HG02870 (cell line): ENCODE results near the gene NOL11.
"Not testable (repeated sequence)": the region's sequence is repeated elsewhere in the genome, so short reads cannot be mapped to it uniquely, and the experiment has no call there.

ENCODE experiments used
- ATAC-seq: cut with Tn5 transposase; IDR thresholded peaks from one replicate; pipeline ENCODE4 v1.9.1; 2021; ENCODE audit warnings: mild to moderate bottlenecking, moderate library complexity; ENCODE audit not compliant: unreplicated experiment

The NOL11 gene

DNA sequence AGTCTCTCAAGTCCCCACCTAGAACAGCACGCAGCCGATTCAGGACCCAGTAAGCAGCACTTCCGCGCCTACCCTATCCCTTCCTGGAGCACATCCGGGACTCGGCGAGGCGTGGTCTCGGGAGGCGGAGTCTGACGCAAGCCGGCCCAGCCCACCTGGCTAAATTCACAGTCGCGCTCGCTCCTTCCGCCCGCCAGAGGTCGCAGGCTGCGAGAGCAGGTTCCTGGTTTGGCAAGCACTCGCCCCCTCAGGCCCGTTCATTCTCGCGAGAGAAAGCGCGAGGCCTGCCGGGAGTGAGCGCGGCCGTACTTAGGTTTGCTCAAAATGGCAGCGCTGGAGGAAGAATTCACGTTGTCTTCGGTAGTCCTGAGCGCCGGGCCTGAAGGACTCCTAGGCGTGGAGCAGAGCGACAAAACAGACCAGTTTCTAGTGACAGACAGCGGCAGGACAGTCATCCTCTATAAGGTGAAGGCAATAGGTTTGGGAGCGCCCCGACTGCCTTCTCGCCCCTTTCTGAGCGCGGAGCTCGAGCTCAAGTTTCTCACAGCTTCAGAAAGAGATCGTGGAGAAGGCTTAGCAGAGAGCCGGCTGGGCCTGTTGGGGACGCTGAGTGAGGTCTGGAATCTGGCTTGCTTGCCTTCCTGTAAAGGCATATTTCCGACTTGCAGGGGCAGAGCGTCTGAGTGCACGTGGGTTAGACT lies at the start of gene NOL11:
NOL11 (plus strand) TSS at position 313 of the 701 bp plus-strand sequence; CDS start at position 325, 12 bp downstream.
- peak; percentile 96 for ATAC-seq

DNA sequence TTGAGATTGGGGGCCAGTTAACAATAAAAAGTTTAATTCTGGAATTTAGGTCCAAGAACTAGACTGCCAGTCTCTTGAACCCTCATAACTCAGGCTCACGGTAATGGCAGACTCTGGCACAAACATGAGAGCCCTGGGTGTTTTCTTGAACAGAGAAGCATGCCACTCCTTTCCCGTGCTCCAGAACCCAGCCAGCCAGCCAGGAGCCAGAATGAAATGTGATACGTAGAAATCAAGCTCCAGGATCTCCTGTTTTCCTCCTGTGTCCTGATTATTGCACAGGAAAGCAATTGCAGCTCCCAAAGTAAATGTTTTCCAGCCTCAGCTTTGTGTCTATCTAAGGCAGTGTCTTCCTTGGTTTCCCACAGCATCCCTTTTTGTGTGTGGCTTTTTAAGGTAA lies 46.2 kb upstream of the NOL11 start:
- ATAC-seq: no peak

DNA sequence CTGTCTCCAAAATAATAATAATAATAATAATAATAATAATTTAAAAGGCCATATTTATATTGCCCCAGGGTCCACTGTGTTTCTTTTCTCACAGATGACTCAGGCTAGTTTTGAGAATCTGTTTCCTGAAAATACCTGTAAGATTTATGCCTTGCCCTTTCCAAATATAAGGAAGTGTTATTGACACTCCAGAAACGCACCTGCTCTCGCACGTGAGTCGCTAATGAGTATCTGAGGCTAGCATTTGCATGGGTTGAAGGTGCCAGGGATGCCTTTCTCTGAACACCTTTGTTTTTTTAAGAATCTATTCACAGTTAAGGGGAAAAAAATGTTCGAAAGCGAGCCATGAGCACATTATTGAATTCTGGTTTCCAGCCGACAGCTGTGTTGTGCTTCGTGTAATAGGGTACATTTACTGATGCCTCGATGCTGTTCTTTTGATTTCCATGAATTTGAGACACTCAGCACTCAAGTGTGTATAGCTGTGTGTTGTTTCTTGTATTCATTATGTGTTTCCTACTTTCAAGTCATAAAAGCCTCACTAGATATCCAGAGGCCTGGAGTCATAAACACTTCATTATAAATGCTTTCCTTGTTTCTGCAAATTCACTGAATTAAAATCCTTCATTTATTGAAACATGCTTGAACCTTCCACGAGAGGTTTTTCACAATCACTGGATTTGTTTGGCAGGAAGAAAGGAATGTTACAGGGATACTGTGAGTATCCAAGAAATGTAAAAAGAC lies 45.0 kb upstream of the NOL11 start:
- no peak for ATAC-seq

DNA sequence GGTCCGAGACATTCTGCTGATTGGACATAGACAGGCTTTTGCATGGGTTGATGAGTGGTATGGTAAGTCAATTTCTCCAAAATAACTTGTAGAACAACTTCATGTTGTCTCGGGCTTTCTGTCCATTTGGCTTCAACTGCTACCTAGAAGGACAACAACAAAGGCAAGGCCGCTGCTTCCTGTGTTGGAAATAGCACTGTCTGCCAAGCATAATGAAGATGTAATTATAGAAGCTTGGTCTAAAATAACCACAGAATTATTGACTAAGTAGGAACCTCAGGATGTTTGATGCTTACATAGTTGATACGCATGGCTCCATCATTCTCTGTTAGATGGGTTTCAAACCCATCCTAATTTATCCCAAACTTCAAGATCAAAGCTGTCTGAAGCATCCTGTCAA lies 42.3 kb upstream of the NOL11 start:
- no peak for ATAC-seq

DNA sequence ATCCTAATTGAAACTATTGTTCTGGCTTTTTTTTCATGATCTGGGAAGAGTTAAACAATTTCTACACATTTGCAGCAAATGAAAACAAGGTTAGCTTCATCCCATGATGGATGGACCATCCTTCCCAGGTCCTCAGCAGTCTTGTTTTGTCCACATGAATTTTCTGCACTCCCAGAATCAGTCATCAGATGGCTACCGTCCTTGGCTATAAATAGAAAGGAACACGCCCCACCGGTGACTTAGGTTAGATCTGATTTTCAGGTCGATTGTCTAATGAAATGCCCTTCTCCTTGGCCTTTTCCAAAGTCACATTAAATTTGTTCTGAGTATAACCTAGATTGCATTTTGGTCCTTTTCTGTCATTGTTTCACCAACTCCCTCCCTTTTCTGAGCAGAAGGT lies 41.4 kb upstream of the NOL11 start:
- ATAC-seq: no peak

DNA sequence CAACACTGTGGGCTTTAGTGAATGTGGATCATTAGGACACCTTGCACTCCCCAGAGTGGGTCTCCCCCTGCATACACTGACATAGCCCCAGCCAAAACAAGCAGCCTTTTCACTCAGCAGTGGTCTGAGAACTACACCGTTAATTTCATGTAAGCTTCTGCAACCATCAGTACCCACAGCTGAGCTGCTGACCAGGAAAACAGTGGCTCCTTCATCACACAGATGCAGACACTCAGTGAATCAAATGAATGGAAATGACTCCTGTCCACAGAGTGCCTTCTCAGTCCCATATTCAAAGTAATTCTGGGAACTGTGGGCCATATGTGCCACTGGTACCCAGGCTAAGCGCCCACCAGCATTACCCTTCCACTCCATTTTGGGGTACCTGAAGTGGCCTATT lies 39.3 kb upstream of the NOL11 start:
- ATAC-seq: no peak

DNA sequence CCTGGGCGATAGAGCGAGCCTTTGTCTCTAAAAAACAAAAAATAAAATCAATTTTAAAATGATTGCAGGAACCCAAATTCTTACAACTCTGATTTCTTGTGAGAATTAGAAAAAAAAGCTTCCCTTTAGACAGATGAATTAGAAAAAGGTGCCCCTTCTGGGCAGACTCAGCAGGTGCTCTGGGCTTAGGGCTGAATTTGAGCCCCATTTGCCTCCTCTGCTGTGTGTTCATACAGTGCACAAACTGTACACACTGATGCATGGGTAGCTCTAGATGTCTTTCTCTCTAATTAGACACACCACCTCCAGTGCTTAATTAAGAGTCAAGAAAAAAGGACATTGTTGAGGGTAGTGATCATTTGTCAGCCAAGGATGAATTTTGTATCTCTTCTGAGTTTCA lies 38.5 kb upstream of the NOL11 start:
- peak; percentile 43 for ATAC-seq

DNA sequence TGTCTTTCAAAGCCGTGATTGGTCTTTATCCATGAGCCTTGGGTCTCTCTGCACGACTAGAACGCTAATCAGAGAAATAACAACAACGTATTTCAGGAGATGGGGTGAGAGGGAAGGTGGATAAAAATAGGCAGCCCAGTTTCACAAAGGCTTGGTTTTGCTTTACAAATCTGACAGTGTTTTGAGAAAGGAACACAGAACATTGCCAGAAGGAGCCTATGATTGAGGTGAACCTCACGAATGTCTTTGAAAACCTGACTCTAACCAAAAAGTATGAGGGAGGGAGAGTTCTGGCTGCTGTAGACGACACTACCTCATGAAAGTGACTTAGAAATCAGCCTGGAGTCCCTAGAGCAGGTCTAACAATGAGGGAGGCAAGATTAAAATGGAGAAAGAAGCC lies 38.0 kb upstream of the NOL11 start:
- peak; percentile 61 for ATAC-seq

DNA sequence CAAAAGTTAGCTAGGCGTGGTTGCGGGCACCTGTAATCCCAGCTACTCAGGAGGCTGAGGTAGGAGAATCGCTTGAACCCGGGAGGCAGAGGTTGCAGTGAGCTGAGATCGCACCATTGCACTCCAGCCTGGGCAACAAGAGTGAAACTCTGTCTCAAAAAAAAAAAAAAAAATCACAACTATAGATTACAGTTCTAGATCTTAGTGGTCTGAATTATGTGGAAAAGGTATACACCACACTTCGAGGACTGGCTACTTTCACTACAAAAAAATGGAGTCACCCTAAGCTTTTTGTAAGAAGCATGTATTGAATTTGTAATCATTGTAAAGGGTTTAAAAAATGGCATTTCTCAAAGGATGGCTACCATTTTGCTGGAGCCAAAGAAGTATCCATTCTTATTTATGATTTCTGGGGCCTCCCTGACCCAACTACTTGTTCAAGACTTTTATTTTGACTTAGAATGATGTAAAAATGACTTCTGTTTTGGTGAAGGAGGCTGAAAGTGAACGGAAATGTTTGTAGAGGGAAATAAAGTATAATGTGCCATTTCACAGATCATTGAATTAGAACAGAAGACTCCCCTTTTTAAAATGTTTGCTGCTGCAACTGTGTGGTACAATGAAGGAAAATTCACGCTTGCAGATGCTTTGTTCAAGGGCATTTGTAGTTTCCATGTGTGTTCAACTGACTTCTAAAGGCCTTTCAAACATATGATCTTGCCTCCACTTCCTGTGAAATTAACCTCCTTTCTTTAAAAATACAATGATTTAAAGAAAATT lies 37.1 kb upstream of the NOL11 start:
- no peak for ATAC-seq

DNA sequence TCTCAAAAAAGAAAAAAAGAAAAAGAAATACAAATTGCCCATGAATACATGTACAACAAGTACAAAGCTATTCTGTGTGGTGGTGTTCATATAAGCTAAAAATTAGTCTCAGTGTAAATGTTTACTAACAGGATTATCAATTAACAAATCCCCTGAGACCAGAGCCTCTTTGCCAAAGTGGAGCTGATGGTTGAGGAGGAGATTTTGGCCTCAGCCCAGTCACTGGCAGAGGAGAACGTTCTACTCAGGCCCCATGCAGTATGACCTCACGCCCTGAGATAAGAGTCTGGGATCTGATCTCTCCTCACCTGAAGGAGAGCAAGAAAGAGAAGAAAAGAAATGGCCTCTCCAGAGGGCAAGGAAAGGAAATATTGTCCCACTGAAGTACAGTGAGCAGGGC lies 35.5 kb upstream of the NOL11 start:
- ATAC-seq: no peak

DNA sequence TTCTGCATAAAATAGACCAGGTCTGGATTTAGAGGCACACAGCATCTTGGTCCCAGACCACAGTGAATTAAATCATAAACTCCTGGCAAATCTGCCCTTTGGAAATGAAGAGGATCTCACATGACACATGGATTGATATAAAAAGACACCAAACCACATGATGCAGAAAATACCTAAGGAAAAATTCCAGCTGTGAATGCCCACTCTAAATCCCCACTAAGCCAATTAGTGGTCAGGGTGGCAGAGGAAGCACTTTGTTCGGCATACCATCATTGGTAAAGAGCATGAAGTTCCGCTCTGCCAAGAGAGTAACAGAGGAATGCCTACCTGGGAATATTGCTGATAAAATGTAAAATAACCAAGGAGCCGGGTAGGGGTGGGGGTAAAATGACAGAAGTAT lies 32.4 kb upstream of the NOL11 start:
- no peak for ATAC-seq

DNA sequence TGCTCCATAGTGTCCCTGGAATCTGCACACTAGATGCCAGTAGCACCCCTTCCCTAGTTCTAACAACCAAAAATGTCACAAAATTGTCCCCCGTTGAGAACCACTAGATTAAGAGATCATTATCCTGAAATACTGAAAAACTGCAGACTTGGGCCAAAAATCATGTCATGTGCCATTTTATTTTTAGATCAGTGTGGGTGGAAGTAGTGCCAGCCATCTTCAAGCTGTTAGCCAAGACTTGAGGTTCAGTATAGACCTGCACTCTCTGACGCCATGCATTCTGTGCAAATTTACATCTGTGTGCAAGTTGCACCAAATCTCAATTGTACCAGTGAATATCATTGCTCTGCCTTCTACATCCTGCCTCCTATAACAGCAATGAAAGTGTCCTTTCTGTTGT lies 31.5 kb upstream of the NOL11 start:
- ATAC-seq: no peak

DNA sequence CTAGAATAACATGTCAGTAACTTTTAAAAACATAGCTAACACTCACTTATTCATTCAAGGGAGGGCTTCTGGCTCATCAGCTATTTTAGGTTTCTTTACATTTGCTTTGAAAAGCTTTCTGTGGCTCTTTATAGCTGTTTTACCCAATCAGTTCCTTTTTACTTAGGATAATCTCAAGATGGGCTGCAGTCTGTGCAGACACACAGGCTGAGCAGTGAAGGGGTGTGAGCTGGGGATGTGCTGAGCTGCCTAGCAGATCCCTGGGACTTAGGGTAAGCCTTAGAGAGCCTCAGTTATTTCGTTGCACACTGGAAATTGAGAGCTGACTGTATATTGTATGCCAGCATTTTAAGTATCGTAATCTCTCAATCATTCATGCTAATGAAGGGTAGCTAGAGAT lies 30.2 kb upstream of the NOL11 start:
- ATAC-seq: no peak

DNA sequence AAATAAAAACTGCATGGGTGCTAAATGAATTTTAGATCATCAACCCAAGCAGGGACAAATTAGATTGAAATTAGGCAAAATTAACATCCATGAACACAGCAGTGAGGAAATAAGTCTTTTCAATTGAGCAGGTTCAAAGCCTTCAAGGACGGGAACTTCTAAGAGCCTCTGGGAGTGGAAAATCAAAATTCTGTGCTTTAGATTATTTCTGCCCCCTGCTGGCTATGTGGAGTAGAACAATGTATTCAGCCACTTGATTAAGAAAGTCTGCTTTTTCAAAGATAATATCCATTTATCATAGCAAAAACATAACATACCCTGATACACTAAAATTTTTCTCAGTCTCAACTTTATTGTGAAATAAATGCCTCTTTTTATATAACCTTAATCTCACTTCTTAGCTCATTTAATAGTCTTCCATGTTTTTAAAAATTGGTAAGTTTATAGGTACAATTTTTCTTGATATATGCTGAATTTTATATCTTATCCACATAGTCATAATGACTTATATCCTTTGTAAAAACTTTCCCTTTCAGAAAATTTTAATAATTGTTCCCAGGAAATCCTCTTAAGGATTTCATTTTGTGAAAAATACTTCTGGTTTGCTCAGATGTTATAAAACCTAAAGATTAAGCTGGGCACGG lies 28.1 kb upstream of the NOL11 start:
- ATAC-seq: no peak

DNA sequence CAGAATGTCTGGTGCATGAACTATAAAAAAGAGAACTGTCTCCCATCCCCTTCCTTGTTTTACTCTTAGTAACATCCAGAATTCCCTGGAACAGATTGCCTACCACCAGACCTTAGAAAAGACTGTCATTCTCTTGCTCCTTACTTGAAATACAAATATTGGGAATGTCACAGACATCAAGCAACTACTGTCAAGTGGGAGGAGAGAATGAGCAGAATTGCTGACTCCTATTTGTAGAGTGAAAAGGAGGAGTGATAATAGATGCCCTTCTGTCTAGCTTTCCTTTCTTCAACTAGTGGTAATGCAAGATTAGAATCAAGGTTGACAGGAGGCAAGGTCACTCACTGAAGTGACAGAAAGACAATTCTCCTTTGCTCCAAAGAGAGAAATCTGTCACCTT lies 23.9 kb upstream of the NOL11 start:
- no peak for ATAC-seq

DNA sequence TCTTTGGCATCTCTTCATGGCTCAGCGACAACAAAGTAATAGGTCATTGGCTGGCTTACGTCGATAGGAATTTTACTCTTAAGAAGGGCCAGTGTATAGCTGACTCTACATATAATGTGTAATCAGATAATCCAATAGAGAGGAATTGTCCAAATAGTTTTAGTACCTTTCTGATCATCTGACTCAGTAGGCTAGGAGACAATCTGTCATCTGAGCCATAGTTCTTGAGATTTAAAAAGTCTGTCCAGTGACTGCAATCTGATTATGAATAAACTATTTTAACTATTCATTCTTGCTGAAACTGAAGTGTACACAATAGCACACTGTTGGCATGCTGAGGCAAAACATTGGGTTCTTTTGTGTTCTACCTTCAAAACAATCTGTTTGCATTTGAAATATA lies 21.4 kb upstream of the NOL11 start:
- ATAC-seq: no peak

DNA sequence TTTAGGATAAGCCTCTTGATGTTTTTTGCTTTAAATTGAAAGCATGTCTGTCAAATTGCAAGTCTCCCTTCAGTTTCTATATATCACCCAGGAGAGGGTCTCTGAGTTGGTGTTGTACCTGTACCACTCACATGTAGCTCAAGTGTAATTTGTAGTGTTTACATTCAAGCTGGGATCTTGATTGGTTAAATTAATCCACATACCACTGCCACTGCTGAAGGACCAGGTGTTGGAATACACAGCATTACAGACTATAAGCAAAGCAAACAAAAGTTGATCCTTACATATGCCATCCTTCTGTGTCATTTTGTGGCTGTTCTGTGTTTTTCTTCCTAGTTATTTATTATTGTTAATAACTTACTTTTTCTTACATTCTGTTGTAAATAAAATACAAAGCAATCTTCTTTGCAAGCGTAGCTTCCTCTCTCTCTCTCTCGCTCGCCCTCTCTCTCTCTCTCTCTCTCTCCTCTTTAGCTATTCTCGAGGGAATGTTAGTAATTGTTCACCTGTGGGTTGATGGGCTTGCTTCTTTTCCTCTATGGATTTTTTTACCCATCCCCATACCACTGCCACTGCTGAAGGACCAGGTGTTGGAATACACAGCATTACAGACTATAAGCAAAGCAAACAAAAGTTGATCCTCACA lies 20.8 kb upstream of the NOL11 start:
- no peak for ATAC-seq

DNA sequence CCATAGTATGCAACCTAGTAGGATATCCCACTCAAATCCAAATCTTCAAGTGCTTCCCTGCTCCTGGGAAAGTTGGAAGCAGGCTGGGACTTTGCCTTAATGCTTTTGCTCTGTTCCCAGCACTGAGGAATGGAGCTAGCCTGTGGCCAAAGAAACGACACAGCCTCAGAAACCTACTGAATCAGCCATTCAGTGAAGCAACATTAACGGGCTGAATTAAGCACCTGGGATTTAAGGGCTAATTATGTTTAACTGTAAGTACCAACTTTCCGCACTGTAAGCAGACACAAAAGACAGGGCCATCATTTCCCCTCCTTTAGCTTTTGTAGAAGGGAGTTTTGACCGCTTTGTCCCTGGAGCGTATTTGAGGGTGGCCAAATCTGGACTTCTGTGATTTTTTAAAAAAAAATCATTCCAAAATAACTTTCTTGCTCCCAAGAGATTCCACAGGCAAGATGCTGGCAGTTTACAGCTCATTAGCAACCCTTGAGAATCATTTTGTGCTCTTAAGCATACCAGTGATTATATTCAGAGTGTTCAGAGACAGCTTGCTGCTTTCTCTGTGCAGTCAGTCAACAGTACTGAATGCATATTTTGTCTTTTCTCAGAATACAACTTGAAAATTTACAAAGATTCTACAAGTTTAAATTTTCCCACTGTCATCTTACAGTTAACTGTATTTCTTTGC lies 17.6 kb upstream of the NOL11 start:
- ATAC-seq: no peak

DNA sequence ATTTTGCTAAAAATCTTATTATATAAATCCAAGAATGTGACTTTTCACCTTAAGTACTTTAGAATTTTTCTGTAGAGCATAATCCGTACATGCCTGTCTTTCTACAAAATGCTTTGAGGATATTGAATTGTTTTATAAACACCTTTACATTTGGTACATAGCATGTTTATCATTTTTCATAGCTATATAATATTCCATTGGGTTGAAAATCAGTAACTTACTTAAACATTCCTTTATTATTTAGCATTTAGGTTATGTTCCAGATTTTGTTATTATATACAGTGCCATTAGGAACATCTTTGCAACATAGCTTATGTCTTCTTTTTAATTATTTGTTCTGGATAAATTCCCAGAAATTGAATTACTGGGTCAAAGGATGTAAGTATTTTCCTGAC lies 17.0 kb upstream of the NOL11 start:
- ATAC-seq: no peak

DNA sequence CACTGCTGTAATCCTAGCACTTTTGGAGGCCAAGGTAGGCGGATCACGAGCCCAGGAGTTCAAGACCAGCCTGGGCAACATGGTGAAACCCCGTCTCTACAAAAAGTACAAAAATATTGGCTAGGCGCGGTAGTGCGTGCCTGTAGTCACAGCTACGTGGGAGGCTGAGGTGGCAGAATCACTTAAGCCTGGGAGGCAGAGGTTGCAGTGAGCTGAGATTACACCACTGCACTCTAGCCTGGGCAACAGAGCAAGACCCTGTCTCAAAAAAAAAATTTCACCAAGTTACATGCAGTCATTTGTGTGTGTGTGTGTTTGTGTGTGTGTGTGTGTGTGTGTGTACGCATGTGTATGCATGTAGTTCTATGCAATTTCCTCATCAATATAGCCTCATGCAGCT lies 14.9 kb upstream of the NOL11 start:
- ATAC-seq: not testable (repeated sequence)
